Neural cell (in vitro differentiated cells): ENCODE measurements around the gene RNF215.

ENCODE experiments used
- CTCF ChIP-seq: fragments of 450-650 bp; IDR thresholded peaks from 2 replicates; pipeline ENCODE4 v1.5.1; 2014; ENCODE audit warnings: antibody characterized with exemption, mild to moderate bottlenecking, moderate library complexity; ENCODE audit not compliant: poor library complexity, severe bottlenecking
- EP300 ChIP-seq: fragments of 450-650 bp; conservative IDR thresholded peaks from 2 replicates; pipeline ENCODE4 v1.6.1; 2014; ENCODE audit warnings: antibody characterized with exemption, mild to moderate bottlenecking, moderate library complexity; ENCODE audit not compliant: poor library complexity, severe bottlenecking
- EZH2 ChIP-seq: fragments of 200-600, 300-800 bp; shearing (Covaris generic), sonication (generic); IDR thresholded peaks from 2 replicates; pipeline ENCODE4 v1.6.1; 2014; ENCODE audit warnings: antibody characterized with exemption, low read length, borderline replicate concordance, mild to moderate bottlenecking; ENCODE audit not compliant: insufficient read depth, poor library complexity, severe bottlenecking
- MXI1 ChIP-seq: fragments of 450-650 bp; conservative IDR thresholded peaks from 2 replicates; pipeline ENCODE4 v1.6.1; 2014; ENCODE audit warnings: antibody characterized with exemption, mild to moderate bottlenecking; ENCODE audit not compliant: poor library complexity, severe bottlenecking
- POLR2AphosphoS5 ChIP-seq: IDR thresholded peaks from 2 replicates; pipeline ENCODE4 v1.6.1; 2012
- RAD21 ChIP-seq: fragments of 450-650 bp; conservative IDR thresholded peaks from 2 replicates; pipeline ENCODE4 v1.6.1; 2014; ENCODE audit warnings: antibody characterized with exemption, mild to moderate bottlenecking, moderate library complexity
- REST ChIP-seq: IDR thresholded peaks from 2 replicates; pipeline ENCODE4 v1.6.1; 2012; ENCODE audit warnings: borderline replicate concordance
- SMC3 ChIP-seq: fragments of 450-650 bp; conservative IDR thresholded peaks from 2 replicates; pipeline ENCODE4 v1.6.1; 2014; ENCODE audit warnings: antibody characterized with exemption, mild to moderate bottlenecking, moderate library complexity; ENCODE audit not compliant: poor library complexity
- TAF1 ChIP-seq: IDR thresholded peaks from 2 replicates; pipeline ENCODE4 v1.6.1; 2012; ENCODE audit warnings: low read depth

GRCh38 chr22:30404307-30404706 is 17.1 kb upstream of the RNF215 start:
- TF ChIP-seq CTCF = no peak
- TF ChIP-seq RAD21 = no peak
- no peak for TF ChIP-seq POLR2AphosphoS5
- TF ChIP-seq TAF1 = no peak
- TF ChIP-seq EP300 = no peak
- TF ChIP-seq REST = no peak
- no peak for TF ChIP-seq MXI1
- no peak for TF ChIP-seq EZH2
- no peak for TF ChIP-seq SMC3
